HCT116 (cell line): ENCODE measurements around the gene TM9SF4. TPM values are rescaled to one million over a fixed set of nuclear protein-coding genes. Genes with fewer than 3 reads are reported as not detected.

ENCODE experiments used
- ATAC-seq: fragments of 200-7000 bp; cut with Tn5 transposase; 2 replicates; pipeline ENCODE4 v1.9.1; 2020; ENCODE audit warnings: mild to moderate bottlenecking, moderate library complexity
- BruUV-seq: library from RNA; stranded (reverse); fragments of 400-500 nt; replicated peaks from 2 replicates; lab custom pipeline; 2021; lab: Mats Ljungman, UMichigan
- CTCF ChIA-PET: fragments of 300-600 bp; sonication (Branson Sonifier 250); formaldehyde crosslinking; loops from one replicate; lab custom pipeline; 2021; ENCODE audit warnings: antibody characterized with exemption; lab: Charles Lee
- POLR2A ChIA-PET: fragments of 300-600, 350-600 bp; sonication (Branson Sonifier 250); formaldehyde crosslinking; loops from one replicate; lab custom pipeline; 2021; ENCODE audit warnings: antibody characterized with exemption; lab: Charles Lee
- RAD21 ChIA-PET, 2 experiments: fragments of 300-600 bp; sonication (Branson Sonifier 250); formaldehyde crosslinking; loops; one replicate each; lab custom pipeline; 2023; ENCODE audit warnings: low total read pairs in 2 of 2; ENCODE audit not compliant: uncharacterized antibody in 2 of 2, unreplicated experiment in 2 of 2, low non-redundant PET in 1 of 2; lab: Charles Lee
- DNase-seq: peaks from one replicate; pipeline ENCODE4 v3.0.0-alpha.2; 2010; ENCODE audit warnings: low read depth, low spot score
- H2AFZ ChIP-seq: fragments of 200-600 bp; shearing (Covaris generic), sonication (generic); 2 replicates; pipeline ENCODE4 v1.6.1; 2017; ENCODE audit warnings: low read depth, mixed run types, mixed read lengths, antibody characterized with exemption, low read length; ENCODE audit not compliant: poor library complexity, severe bottlenecking
- H3K27ac ChIP-seq: 2 replicates; pipeline ENCODE4 v1.5.1; 2012; ENCODE audit warnings: low read depth, low read length
- H3K27me3 ChIP-seq: fragments of 200-600 bp; sonication (generic); 2 replicates; pipeline ENCODE4 v1.6.1; 2016; ENCODE audit warnings: mixed run types, low read length, mixed read lengths; ENCODE audit not compliant: insufficient read depth
- H3K36me3 ChIP-seq, 2 experiments: fragments of 200-500 bp in 1 of 2; fragments of 200-600 bp in 1 of 2; sonication (Bioruptor generic) in 1 of 2; sonication (generic) in 1 of 2; 2 replicates each; pipeline versions ENCODE4 v1.5.1 to v1.6.1; 2014 to 2016; ENCODE audit warnings: low read length in 2 of 2, inconsistent platforms in 1 of 2, mixed read lengths in 1 of 2, mixed run types in 1 of 2; ENCODE audit not compliant: insufficient read depth in 2 of 2, control insufficient read depth in 1 of 2
- H3K4me1 ChIP-seq, 2 experiments: fragments of 200-600 bp in 1 of 2; sonication (generic) in 1 of 2; 2 replicates each; pipeline versions ENCODE4 v1.5.1 to v1.6.1; 2012 to 2017; ENCODE audit warnings: low read length in 2 of 2, inconsistent platforms in 1 of 2, mild to moderate bottlenecking in 1 of 2, mixed read lengths in 1 of 2, mixed run types in 1 of 2, moderate library complexity in 1 of 2; ENCODE audit not compliant: insufficient read depth in 2 of 2, control insufficient read depth in 1 of 2
- H3K4me2 ChIP-seq: fragments of 200-600 bp; sonication (generic); 2 replicates; pipeline ENCODE4 v1.6.1; 2017; ENCODE audit warnings: mixed run types, low read length, mixed read lengths
- H3K4me3 ChIP-seq, 2 experiments: fragments of 200-600 bp in 1 of 2; sonication (generic) in 1 of 2; replicated peaks in 1 of 2; 2 replicates each; pipeline ENCODE4 v1.5.1; 2011 to 2016; ENCODE audit warnings: low read length in 2 of 2, control low read depth in 1 of 2, low read depth in 1 of 2, mild to moderate bottlenecking in 1 of 2, mixed read lengths in 1 of 2, mixed run types in 1 of 2
- H3K79me2 ChIP-seq: fragments of 200-600 bp; sonication (generic); 2 replicates; pipeline ENCODE4 v1.6.1; 2017; ENCODE audit warnings: mild to moderate bottlenecking, mixed run types, low read length, moderate library complexity, mixed read lengths; ENCODE audit not compliant: insufficient read depth
- H3K9ac ChIP-seq: fragments of 200-600 bp; sonication (generic); 2 replicates; pipeline ENCODE4 v1.6.1; 2016; ENCODE audit warnings: low read length, mixed read lengths
- H3K9me2 ChIP-seq: fragments of 200-600 bp; sonication (generic), shearing (Covaris generic); 2 replicates; pipeline ENCODE4 v1.6.1; 2017; ENCODE audit warnings: mixed run types, mild to moderate bottlenecking, moderate library complexity; ENCODE audit not compliant: insufficient read depth
- H3K9me3 ChIP-seq, 2 experiments: fragments of 200-500 bp in 1 of 2; fragments of 200-600 bp in 1 of 2; sonication (Bioruptor generic) in 1 of 2; sonication (generic) in 1 of 2; 2 replicates each; pipeline ENCODE4 v1.6.1; 2014 to 2017; ENCODE audit warnings: low read length in 2 of 2, mixed read lengths in 2 of 2, inconsistent platforms in 1 of 2, low read depth in 1 of 2, mild to moderate bottlenecking in 1 of 2, mixed run types in 1 of 2, moderate library complexity in 1 of 2; ENCODE audit not compliant: control insufficient read depth in 1 of 2, insufficient read depth in 1 of 2
- H4K20me1 ChIP-seq: fragments of 200-600 bp; sonication (generic), shearing (Covaris generic); 2 replicates; pipeline ENCODE4 v1.6.1; 2017; ENCODE audit warnings: mixed run types, mild to moderate bottlenecking, moderate library complexity; ENCODE audit not compliant: insufficient read depth
- FOSL1 ChIP-seq: IDR thresholded peaks from 2 replicates; pipeline ENCODE4 v1.6.1; 2012; ENCODE audit warnings: low read depth
- POLR2AphosphoS5 ChIP-seq: IDR thresholded peaks from 2 replicates; pipeline ENCODE4 v1.6.1; 2011; ENCODE audit warnings: mild to moderate bottlenecking, low read depth, low read length, moderate library complexity
- RAD21 ChIP-seq: IDR thresholded peaks from 2 replicates; pipeline ENCODE4 v1.6.1; 2012; ENCODE audit warnings: low read depth, mild to moderate bottlenecking
- SIN3A ChIP-seq: IDR thresholded peaks from 2 replicates; pipeline ENCODE4 v1.6.1; 2012; ENCODE audit warnings: low read depth
- SP1 ChIP-seq: IDR thresholded peaks from 2 replicates; pipeline ENCODE4 v1.6.1; 2012; ENCODE audit warnings: low read depth
- TCF7L2 ChIP-seq: IDR thresholded peaks from 2 replicates; pipeline ENCODE4 v1.7.0; 2011; ENCODE audit warnings: borderline replicate concordance, inconsistent platforms; ENCODE audit not compliant: insufficient read depth, insufficient read length; ENCODE audit errors: extremely low read depth
- YY1 ChIP-seq: IDR thresholded peaks from 2 replicates; pipeline ENCODE4 v1.6.1; 2011; ENCODE audit warnings: low read length, low read depth, moderate library complexity, mild to moderate bottlenecking; ENCODE audit not compliant: insufficient replicate concordance; ENCODE audit errors: extremely low read depth
- ZNF274 ChIP-seq: fragments of 200-500 bp; sonication (Bioruptor generic); IDR thresholded peaks from 2 replicates; pipeline ENCODE4 v1.6.1; 2014; ENCODE audit warnings: mild to moderate bottlenecking, low read depth, low read length, inconsistent platforms
- intact Hi-C: fragments of 100-400 bp; cut with micrococcal nuclease; formaldehyde crosslinking; loops from 2 replicates; pipeline ENCODE4 v1.10.0; 2022
- total RNA-seq: library from RNA; stranded (reverse); gene quantifications from one replicate; pipeline ENCODE4 v1.2.1, GENCODE V29; 2021; ENCODE audit not compliant: unreplicated experiment
- TF ChIP-seq, protein P1 (sequence below): IDR thresholded peaks from 2 replicates; pipeline ENCODE4 v1.6.1; 2012
- TF ChIP-seq, protein P2 (sequence below): IDR thresholded peaks from 2 replicates; pipeline ENCODE4 v1.6.1; 2012; ENCODE audit warnings: low read depth

TM9SF4 gene
- total RNA-seq, 1 experiment from 2014 or later, result 51.2 TPM

DNA sequence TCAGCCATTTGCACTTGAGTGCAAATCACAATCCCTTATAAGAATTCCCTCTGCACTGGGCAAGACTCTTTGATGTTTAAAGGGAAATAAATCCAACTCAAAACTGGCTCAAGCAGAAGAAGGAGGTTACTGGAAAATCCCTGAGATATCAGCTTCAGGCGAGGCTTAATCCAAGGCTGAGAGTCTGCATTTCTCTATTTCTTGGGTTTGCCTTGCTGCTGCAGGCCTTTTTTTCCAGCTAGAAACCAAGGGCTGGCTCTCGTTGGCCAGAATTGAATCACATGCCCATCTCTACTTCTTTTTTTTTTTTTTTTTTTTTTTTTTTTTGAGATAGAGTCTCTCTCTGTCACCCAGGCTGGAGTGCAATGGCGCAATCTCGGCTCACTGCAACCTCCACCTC lies 45.8 kb upstream of the TM9SF4 start:
- RAD21 ChIA-PET, result no interaction called here
- no peaks in the 10 kb centered on the region for H3K9me3 ChIP-seq
- H3K27me3 ChIP-seq, result peaks cover 26% of the 10 kb centered on the region
- ATAC-seq (no peak), DNase-seq (no peak)
- POLR2A ChIA-PET, result no interaction called here
- no peak overlapping the region for H3K27ac ChIP-seq
- H3K9ac ChIP-seq, result no peak overlapping the region
- H3K4me2 ChIP-seq, result no peak overlapping the region
- TF ChIP-seq RAD21 (no peak), YY1 (no peak), TCF7L2 (no peak), POLR2AphosphoS5 (no peak), SIN3A (no peak), ZNF274 (no peak), SP1 (no peak), FOSL1 (no peak)
- TF ChIP-seq, protein P1, sequence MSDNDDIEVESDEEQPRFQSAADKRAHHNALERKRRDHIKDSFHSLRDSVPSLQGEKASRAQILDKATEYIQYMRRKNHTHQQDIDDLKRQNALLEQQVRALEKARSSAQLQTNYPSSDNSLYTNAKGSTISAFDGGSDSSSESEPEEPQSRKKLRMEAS, result no peak
- TF ChIP-seq, protein P2, sequence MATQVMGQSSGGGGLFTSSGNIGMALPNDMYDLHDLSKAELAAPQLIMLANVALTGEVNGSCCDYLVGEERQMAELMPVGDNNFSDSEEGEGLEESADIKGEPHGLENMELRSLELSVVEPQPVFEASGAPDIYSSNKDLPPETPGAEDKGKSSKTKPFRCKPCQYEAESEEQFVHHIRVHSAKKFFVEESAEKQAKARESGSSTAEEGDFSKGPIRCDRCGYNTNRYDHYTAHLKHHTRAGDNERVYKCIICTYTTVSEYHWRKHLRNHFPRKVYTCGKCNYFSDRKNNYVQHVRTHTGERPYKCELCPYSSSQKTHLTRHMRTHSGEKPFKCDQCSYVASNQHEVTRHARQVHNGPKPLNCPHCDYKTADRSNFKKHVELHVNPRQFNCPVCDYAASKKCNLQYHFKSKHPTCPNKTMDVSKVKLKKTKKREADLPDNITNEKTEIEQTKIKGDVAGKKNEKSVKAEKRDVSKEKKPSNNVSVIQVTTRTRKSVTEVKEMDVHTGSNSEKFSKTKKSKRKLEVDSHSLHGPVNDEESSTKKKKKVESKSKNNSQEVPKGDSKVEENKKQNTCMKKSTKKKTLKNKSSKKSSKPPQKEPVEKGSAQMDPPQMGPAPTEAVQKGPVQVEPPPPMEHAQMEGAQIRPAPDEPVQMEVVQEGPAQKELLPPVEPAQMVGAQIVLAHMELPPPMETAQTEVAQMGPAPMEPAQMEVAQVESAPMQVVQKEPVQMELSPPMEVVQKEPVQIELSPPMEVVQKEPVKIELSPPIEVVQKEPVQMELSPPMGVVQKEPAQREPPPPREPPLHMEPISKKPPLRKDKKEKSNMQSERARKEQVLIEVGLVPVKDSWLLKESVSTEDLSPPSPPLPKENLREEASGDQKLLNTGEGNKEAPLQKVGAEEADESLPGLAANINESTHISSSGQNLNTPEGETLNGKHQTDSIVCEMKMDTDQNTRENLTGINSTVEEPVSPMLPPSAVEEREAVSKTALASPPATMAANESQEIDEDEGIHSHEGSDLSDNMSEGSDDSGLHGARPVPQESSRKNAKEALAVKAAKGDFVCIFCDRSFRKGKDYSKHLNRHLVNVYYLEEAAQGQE, result no peak
- H3K4me1 ChIP-seq, result no peaks in the 10 kb centered on the region
- H2AFZ ChIP-seq, result no peak overlapping the region
- H4K20me1 ChIP-seq, result no peaks in the 10 kb centered on the region
- intact Hi-C loops, result no loop called here
- BruUV-seq, result no TSS peak
- H3K79me2 ChIP-seq, result no peaks in the 10 kb centered on the region
- H3K9me2 ChIP-seq, result no peaks in the 10 kb centered on the region
- no peak overlapping the region for H3K4me3 ChIP-seq
- H3K36me3 ChIP-seq, result no peaks in the 10 kb centered on the region
- CTCF ChIA-PET, result interaction anchor here (0.6 kb wide), 1 partner anchor 10 kb away, joined by 3 read pairs; no protein-coding TSS in a partner anchor
